Measurements from ENCODE around the gene C4orf50.

C4orf50 gene

DNA sequence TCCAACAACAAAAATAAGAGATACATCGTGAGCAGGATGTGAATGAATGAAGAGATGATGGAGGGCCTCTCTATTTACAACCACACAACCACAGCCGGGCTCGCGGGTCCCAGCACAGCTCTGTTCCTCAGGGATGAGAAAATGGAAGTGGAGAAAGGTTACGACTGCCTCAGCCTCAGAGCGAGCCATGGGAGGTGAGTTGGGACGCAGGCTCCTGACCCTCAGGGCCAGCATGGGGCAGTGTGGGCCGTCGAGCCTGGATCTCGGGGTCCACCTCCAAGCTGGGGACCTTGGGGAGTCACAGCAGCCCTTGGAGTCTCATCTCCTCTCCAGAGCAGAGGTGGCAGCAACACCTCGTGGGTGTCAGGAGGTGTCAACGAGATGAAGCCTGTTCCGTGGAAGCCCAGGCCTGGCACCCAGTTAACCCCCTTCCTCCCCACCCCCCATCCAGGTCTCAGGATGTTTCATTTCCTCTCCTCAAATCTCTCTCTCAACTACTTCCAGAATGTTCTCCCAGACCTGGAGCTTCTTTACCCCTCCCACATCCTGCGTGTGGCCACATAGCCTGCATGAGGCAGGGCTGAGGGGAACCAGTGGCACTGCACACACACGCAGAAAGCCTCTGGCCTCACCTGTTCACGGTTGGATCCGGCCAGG is 25.9 kb downstream of the C4orf50 start:
- no peak for DNase-seq (ENCODE audit: low read depth)

GRCh38 chr4:5991405-5991804 is 26.8 kb downstream of the C4orf50 start:
- DNase-seq (ENCODE audit: low read depth) = no peak

DNA sequence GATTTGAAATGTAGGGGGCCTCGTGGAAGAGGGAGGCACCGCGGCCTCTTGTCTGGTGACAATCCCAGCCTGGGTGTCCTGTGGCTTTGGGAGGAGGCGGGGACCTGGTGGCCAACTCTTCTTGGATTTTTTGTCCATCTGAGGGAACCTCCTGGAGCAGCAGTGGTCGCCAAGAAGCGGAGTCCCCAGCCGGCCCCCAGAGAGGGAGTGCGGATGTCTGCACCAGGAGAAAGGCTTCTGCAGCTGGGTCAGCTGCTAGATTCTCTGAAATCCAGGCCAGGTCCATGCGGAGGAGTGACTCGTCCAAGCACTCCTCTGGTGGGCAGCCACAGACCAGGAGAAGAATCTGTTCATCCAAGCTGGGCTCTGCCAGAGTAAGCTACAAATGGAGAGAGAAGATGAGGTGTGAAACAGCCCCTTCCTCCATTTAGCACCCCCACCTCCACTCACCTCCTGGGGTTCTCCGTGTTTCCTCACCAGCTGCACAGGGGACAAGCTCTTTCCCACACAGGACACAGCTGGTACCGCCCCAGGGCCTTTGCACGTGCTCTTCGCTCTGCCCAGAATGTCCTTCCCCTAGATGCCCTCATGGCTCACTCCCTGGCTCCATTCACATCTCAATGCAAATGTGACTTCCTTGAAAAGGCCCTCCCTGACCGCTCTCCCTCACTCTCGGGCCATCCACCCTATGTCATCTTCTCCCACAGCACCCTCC is 27.6 kb downstream of the C4orf50 start:
- DNase-seq (ENCODE audit: low read depth) = no peak

GRCh38 chr4:5989236-5990225 is 28.7 kb downstream of the C4orf50 start:
- DNase-seq (ENCODE audit: low read depth) = no peak

- DNase-seq (ENCODE audit: low read depth) = no peak
Observed at GRCh38 chr4:5988086-5988845, 30.0 kb downstream of the C4orf50 start.

DNA sequence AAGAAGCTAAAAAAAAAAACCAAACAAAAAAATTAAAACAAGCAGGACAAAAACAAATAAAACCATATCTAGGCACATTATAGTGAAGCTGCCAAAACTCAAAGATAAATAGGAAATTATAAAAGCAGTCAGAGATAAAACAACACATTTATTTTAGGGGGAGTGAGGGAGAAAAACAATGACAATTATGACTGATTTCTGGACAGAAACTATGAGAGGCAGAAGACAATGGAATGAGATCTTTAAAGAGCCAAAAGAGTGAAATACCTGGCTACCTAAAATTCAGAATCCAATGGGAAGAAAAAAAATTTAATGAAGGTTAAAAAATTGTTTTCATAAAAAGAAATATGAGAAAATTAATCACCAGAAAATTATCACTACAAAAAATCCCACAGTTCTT is 33.4 kb downstream of the C4orf50 start:
- no peak for DNase-seq (ENCODE audit: low read depth)

DNA sequence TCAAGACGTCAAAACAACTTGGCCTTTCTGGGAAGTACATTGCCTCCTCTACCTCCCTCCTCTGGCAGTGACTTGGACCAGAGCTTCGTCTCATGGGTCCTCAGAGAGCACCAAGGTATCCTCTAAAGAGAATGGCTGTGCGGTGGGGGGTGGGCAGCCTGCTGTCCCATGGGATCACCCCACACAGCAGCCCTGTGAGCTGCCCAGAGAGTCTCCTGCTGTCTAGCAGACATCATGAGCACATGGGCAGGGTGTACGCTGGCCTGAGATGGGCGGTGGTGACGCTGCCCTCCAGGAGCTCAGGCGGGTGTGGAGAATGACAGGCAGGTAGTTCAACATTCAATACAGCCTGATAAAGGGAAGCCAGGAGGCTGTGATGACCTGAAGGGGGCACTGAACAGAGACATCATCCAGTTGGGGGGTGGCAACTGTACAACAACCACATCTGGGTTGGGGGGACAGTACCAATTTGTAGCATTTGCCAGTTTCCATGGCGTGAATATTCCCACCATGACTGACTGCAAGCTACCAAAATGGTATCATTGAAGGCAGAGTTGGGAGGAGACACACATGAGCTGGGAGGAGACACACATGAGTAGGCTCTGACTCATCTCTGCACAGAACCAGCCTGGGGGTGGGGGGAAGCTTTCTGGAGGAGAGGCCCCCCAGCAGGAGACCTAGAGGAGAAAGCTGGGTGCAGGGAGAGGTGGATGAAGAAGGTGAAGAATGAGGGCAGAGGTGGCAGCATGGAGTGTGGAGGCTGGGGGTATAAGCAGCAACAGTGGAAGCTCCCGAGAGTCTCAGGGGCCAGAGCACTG is 35.9 kb downstream of the C4orf50 start:
- DNase-seq (ENCODE audit: low read depth) = no peak

GRCh38 chr4:5980436-5981155 is 37.6 kb downstream of the C4orf50 start:
- DNase-seq (ENCODE audit: low read depth) = no peak

DNA sequence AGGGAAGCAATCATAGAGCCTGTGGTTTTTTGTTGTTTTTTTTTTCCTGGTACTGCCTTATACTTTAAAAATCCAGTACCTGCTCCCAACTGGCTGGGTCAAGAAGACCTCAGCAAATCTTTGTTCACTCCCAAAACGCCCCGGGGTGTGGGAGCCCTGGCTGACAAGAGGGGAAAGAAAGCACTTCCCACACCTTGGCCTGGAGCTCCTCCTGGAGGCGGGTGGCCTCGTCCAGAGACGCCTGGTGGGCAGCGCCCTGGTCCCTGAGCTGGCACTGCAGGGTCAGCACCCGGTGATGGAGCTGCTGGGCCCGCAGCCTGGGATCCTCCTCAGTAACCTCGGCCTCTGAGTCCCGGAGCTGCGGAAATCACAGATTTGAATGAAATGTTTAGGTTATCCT is 38.2 kb downstream of the C4orf50 start:
- peak; percentile 5 for DNase-seq (ENCODE audit: low read depth)

GRCh38 chr4:5976921-5977320 is 41.3 kb downstream of the C4orf50 start:
- no peak for DNase-seq (ENCODE audit: low read depth)

- DNase-seq (ENCODE audit: low read depth) = no peak
Observed at GRCh38 chr4:5976431-5976830, 41.8 kb downstream of the C4orf50 start.

DNA sequence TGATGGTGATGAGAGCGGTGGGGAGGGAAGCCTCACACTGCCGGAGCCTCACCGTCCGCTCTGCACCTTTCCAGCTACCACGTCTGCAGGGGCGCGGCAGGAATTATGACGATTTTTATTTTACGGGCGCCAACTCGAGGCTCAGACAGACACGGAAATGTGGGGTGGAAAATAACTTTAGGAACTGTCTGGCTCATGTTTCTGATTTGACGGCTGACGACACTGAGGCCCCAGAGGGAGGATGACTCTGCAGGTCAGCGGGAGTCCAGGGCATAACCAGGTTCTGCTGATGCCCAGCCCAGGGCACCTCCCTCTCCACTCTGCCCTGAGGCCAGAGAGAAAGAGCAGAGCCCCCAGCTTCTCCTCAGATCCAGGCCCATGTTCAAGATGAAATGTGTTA is 43.9 kb downstream of the C4orf50 start:
- DNase-seq (ENCODE audit: low read depth) = no peak

DNA sequence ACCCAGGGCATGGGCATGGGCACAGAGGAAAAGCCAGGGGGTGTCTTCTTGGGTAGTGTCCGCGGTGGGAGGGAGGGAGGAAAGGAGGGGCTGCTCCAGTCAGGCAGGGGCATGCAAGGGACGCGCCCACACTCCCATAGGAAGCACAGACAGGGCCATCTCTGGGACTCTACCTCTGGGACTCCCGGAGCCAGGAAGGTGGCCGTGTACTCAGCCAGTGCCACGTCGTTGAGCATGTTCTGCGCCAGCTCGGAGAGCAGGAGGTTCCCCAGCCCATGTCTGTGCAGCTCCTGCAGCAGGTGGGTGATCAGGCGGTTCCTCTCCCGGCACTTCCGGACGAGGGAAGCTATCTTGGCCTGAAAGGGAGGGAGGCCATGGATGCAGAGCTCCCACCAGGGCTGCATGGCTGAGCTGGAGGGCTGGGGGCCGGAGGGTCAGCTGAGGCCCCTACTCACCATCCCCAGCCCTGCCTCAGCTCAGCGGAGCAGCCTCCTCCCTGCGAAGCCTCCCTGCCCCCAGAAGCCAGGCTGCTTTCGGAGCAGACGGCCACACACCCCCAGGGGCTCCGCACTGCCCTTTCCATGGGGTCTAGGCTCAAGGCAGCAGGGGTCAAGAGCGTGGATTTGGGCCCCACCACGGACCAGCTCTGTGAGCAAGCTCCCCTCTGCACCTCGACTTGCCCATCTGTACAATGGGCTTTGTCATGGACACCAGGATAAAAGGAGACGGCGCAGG is 44.6 kb downstream of the C4orf50 start:
- DNase-seq (ENCODE audit: low read depth) = no peak

DNA sequence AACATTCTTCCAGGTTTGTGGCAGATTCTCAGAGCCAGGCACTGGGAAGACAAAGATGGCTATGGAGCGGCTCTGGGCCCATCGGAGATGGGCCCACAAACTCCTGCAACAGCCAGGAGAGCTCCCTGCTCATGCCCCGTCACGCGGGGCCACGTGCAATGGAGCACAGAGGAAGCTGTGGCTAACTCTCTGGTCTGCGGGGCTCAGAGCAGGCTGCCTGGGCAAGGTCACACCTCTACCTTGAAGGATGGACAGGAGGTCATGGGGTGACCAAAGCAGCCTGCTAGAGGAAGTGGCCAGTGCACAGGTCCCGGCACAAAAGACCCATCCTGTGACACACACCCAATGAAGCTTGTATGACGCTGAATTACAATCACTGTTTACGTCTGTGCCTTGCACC is 45.2 kb downstream of the C4orf50 start:
- DNase-seq (ENCODE audit: low read depth) = no peak

DNA sequence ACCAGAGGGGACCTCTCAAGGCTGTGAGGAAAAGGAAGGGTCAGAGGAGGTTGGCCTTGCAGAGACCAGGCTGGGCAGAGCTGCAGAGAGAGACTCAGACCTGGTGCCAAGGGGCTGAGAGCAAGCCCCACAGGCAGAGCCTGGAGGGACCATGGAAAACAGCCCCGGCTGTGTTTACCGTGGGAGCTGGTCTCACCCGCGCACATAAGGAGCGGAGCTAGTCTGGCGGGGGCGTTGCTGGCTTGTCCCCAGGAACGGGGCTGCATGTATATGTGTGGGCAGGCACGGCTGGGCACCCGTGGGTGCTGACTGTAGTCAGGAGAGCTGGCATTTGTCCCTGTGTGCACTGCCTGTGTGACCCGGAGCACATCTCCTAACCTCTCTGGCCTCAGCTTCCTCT is 45.7 kb downstream of the C4orf50 start:
- DNase-seq (ENCODE audit: low read depth) = no peak

- DNase-seq (ENCODE audit: low read depth) = no peak
Observed at GRCh38 chr4:5971078-5971450, 47.2 kb downstream of the C4orf50 start.

GRCh38 chr4:5970381-5971077 is 47.7 kb downstream of the C4orf50 start:
- no peak for DNase-seq (ENCODE audit: low read depth)

DNA sequence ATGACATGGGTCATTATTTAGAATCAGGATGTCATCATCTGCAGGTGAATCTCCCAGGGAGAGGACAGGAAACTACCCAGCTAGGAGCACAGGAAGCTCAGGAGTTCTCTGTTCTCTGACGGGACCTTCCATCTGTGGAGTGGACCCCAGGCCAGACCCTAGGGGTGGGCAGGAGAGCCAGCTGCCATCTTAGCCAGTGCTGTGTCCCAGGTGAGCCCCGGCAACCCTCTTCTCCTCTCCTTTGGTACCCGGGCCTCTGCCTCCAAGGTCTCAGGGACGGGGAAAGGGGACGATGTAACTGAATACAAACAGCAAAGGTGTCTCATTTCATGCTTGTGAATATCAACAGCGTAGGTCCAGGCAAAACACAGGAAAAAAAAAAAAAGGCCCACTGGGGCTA is 48.5 kb downstream of the C4orf50 start:
- DNase-seq (ENCODE audit: low read depth) = no peak

DNA sequence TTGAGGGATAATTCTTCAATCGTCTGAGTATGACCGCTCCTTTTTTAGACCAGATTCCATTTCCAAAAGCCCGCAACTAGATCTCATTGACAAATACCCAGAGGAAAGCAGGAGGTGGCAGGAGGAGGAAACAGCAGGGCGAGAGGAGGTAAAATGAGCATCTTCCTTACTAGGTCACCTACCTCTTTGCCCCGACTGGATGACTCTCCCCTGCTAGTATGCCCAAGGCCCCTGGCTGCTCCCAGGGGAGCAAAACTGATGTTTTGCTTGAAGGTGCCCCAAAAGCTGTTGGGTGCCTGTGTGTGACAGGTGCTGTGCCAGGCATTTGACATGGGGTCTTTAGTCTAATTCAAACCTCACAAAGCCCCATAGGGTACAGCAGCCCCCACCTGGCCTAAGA is 48.9 kb downstream of the C4orf50 start:
- no peak for DNase-seq (ENCODE audit: low read depth)

All from iris pigment epithelial cell (primary cell).